IMR-90 (cell line): ENCODE results near the gene EEF1B2. TPM values are rescaled to one million over a fixed set of nuclear protein-coding genes. Genes with fewer than 3 reads are reported as not detected.

Experiments
- ATAC-seq: fragments of 200-7000 bp; cut with Tn5 transposase; 2 replicates; pipeline ENCODE4 v1.9.1; 2020; ENCODE audit warnings: low read depth, mild to moderate bottlenecking, moderate library complexity
- BruUV-seq: library from RNA; stranded (reverse); fragments of 400-500 nt; replicated peaks from 2 replicates; lab custom pipeline; 2021; lab: Mats Ljungman, UMichigan
- CTCF ChIA-PET: fragments of 300-600 bp; formaldehyde crosslinking; extraction: SDS; loops from one replicate; lab custom pipeline; 2021; ENCODE audit warnings: antibody characterized with exemption; lab: Yijun Ruan, JAX
- POLR2A ChIA-PET: fragments of 300-600 bp; sonication (Branson Sonifier 250); formaldehyde crosslinking; loops from one replicate; lab custom pipeline; 2022; ENCODE audit warnings: antibody characterized with exemption; ENCODE audit not compliant: unreplicated experiment; lab: Charles Lee
- DNase-seq: peaks from one replicate; pipeline ENCODE4 v3.0.0; 2013
- H2AFZ ChIP-seq: replicated peaks from 2 replicates; pipeline ENCODE3; 2013; ENCODE audit warnings: low read length, mild to moderate bottlenecking; ENCODE audit not compliant: poor library complexity
- H2AK5ac ChIP-seq: 2 replicates; pipeline ENCODE4 v1.6.1; 2013; ENCODE audit warnings: low read depth, low read length, inconsistent platforms
- H2AK9ac ChIP-seq: replicated peaks from 2 replicates; pipeline ENCODE3; 2013; ENCODE audit warnings: mild to moderate bottlenecking, low read depth, low read length, moderate library complexity; ENCODE audit not compliant: poor library complexity
- H2BK120ac ChIP-seq: 2 replicates; pipeline ENCODE4 v1.6.1; 2013; ENCODE audit warnings: low read depth, low read length, inconsistent platforms
- H2BK15ac ChIP-seq: 3 replicates; pipeline ENCODE4 v1.6.1; 2013; ENCODE audit warnings: low read depth, low read length, inconsistent platforms
- H2BK20ac ChIP-seq: 2 replicates; pipeline ENCODE4 v1.6.1; 2013; ENCODE audit warnings: low read depth, mild to moderate bottlenecking, inconsistent platforms, low read length, moderate library complexity
- H2BK5ac ChIP-seq: 2 replicates; pipeline ENCODE4 v1.6.1; 2013; ENCODE audit warnings: mild to moderate bottlenecking, low read depth, low read length, inconsistent platforms; ENCODE audit not compliant: poor library complexity, severe bottlenecking
- H3K14ac ChIP-seq: replicated peaks from 2 replicates; pipeline ENCODE4 v1.6.1; 2013; ENCODE audit warnings: low read depth, low read length, inconsistent platforms
- H3K18ac ChIP-seq: 2 replicates; pipeline ENCODE4 v1.6.1; 2013; ENCODE audit warnings: low read depth, low read length, control low read depth
- H3K23ac ChIP-seq: 2 replicates; pipeline ENCODE4 v1.6.1; 2013; ENCODE audit warnings: low read depth, low read length, inconsistent platforms
- H3K27ac ChIP-seq: 2 replicates; pipeline ENCODE4 v1.5.1; 2013; ENCODE audit warnings: mild to moderate bottlenecking, control low read depth, low read length; ENCODE audit not compliant: insufficient read depth
- H3K27me3 ChIP-seq: 2 replicates; pipeline ENCODE4 v1.6.1; 2013; ENCODE audit warnings: low read length; ENCODE audit not compliant: control insufficient read depth, insufficient read depth
- H3K36me3 ChIP-seq: 2 replicates; pipeline ENCODE4 v1.6.1; 2013; ENCODE audit warnings: low read length, mixed read lengths; ENCODE audit not compliant: control insufficient read depth, insufficient read depth
- H3K4ac ChIP-seq: 2 replicates; pipeline ENCODE4 v1.6.1; 2013; ENCODE audit warnings: low read depth, low read length, inconsistent platforms
- H3K4me1 ChIP-seq: 2 replicates; pipeline ENCODE4 v1.6.1; 2013; ENCODE audit warnings: low read length, mixed read lengths; ENCODE audit not compliant: control insufficient read depth, insufficient read depth
- H3K4me2 ChIP-seq: 2 replicates; pipeline ENCODE4 v1.6.1; 2013; ENCODE audit warnings: low read depth, mild to moderate bottlenecking, control low read depth, low read length, moderate library complexity
- H3K4me3 ChIP-seq: 2 replicates; pipeline ENCODE4 v1.5.1; 2013; ENCODE audit warnings: low read depth, mild to moderate bottlenecking, control low read depth, low read length, moderate library complexity; ENCODE audit not compliant: insufficient read depth
- H3K56ac ChIP-seq: 2 replicates; pipeline ENCODE4 v1.6.1; 2013; ENCODE audit warnings: low read length, inconsistent platforms; ENCODE audit not compliant: insufficient read depth; ENCODE audit errors: extremely low read depth
- H3K79me1 ChIP-seq, 2 experiments: 2 replicates each; pipeline ENCODE4 v1.6.1; 2013; ENCODE audit warnings: low read length in 2 of 2, inconsistent platforms in 1 of 2, low read depth in 1 of 2
- H3K9ac ChIP-seq: 2 replicates; pipeline ENCODE4 v1.6.1; 2013; ENCODE audit warnings: low read depth, low read length, control low read depth
- H3K9me1 ChIP-seq: 2 replicates; pipeline ENCODE4 v1.6.1; 2013; ENCODE audit warnings: low read length, inconsistent platforms; ENCODE audit not compliant: insufficient read depth
- H3K9me3 ChIP-seq: 2 replicates; pipeline ENCODE4 v1.6.1; 2013; ENCODE audit warnings: low read length; ENCODE audit not compliant: control insufficient read depth, insufficient read depth
- H4K20me1 ChIP-seq: 2 replicates; pipeline ENCODE4 v1.6.1; 2013; ENCODE audit warnings: low read length, inconsistent platforms; ENCODE audit not compliant: insufficient read depth
- H4K5ac ChIP-seq: 2 replicates; pipeline ENCODE4 v1.6.1; 2013; ENCODE audit warnings: mild to moderate bottlenecking, low read depth, low read length, control low read depth
- H4K8ac ChIP-seq, 2 experiments: 2 replicates each; pipeline ENCODE4 v1.6.1; 2013; ENCODE audit warnings: low read depth in 2 of 2, low read length in 2 of 2, control low read depth in 1 of 2, inconsistent platforms in 1 of 2
- H4K91ac ChIP-seq: 2 replicates; pipeline ENCODE4 v1.6.1; 2013; ENCODE audit warnings: low read depth, low read length, inconsistent platforms; ENCODE audit not compliant: insufficient read depth
- CEBPB ChIP-seq: IDR thresholded peaks from 2 replicates; pipeline ENCODE4 v1.6.1; 2012; ENCODE audit warnings: low read depth, low read length, improper control_type of control experiment
- CHD1 ChIP-seq: IDR thresholded peaks from 2 replicates; pipeline ENCODE4 v1.6.1; 2012; ENCODE audit warnings: low read depth, low read length, improper control_type of control experiment
- CTCF ChIP-seq: conservative IDR thresholded peaks from 2 replicates; pipeline ENCODE4 v1.5.1; 2012; ENCODE audit warnings: mild to moderate bottlenecking, low read depth, low read length, improper control_type of control experiment
- ELK1 ChIP-seq: fragments of 150-350 bp; IDR thresholded peaks from 2 replicates; pipeline ENCODE4 v1.6.1; 2016; ENCODE audit warnings: low read depth, mild to moderate bottlenecking, low read length, moderate library complexity, borderline replicate concordance
- MAFK ChIP-seq: IDR thresholded peaks from 2 replicates; pipeline ENCODE4 v1.6.1; 2012; ENCODE audit warnings: low read depth, low read length, improper control_type of control experiment
- MAZ ChIP-seq: IDR thresholded peaks from 2 replicates; pipeline ENCODE4 v1.6.1; 2012; ENCODE audit warnings: low read depth, mild to moderate bottlenecking, low read length, improper control_type of control experiment, moderate library complexity, borderline replicate concordance
- MXI1 ChIP-seq: IDR thresholded peaks from 2 replicates; pipeline ENCODE4 v1.6.1; 2012; ENCODE audit warnings: low read depth, mild to moderate bottlenecking, low read length, moderate library complexity, borderline replicate concordance
- NFE2L2 ChIP-seq: fragments of 150-350 bp; IDR thresholded peaks from 2 replicates; pipeline ENCODE4 v1.6.1; 2016; ENCODE audit warnings: low read depth, mild to moderate bottlenecking, low read length
- POLR2A ChIP-seq: IDR thresholded peaks from 2 replicates; pipeline ENCODE4 v1.6.1; 2012; ENCODE audit warnings: mild to moderate bottlenecking, low read depth, low read length
- RAD21 ChIP-seq: IDR thresholded peaks from 2 replicates; pipeline ENCODE4 v1.6.1; 2012; ENCODE audit warnings: low read length, improper control_type of control experiment
- RCOR1 ChIP-seq: IDR thresholded peaks from 2 replicates; pipeline ENCODE4 v1.6.1; 2012; ENCODE audit warnings: mild to moderate bottlenecking, low read length, improper control_type of control experiment; ENCODE audit not compliant: insufficient replicate concordance
- RFX5 ChIP-seq: IDR thresholded peaks from 2 replicates; pipeline ENCODE4 v1.8.0; 2012; ENCODE audit warnings: low read depth, mild to moderate bottlenecking, low read length, moderate library complexity
- SMC3 ChIP-seq: fragments of 150-350 bp; IDR thresholded peaks from 2 replicates; pipeline ENCODE4 v1.6.1; 2016; ENCODE audit warnings: low read depth, mild to moderate bottlenecking, antibody characterized with exemption, low read length, moderate library complexity
- USF2 ChIP-seq: fragments of 150-350 bp; IDR thresholded peaks from 2 replicates; pipeline ENCODE4 v1.6.1; 2017; ENCODE audit warnings: mild to moderate bottlenecking, antibody characterized with exemption, low read length, low read depth
- WGBS, 2 experiments: methylation state at CpG; one replicate each; pipeline versions ENCODE4 v1.1.5 to v1.1.7; 2013; ENCODE audit warnings: missing lambda C conversion rate in 2 of 2; ENCODE audit not compliant: insufficient read length in 1 of 2; ENCODE audit errors: extremely low coverage in 2 of 2; 5-methylcytosine and 5-hydroxymethylcytosine counted together
- dilution Hi-C: fragments of 300-500 bp; cut with HindIII; formaldehyde crosslinking; loops from one replicate; pipeline ENCODE4 v1.14.3; 2018; ENCODE audit warnings: low sequenced_read_pairs; ENCODE audit not compliant: unreplicated experiment
- in situ Hi-C: fragments of 300-500 bp; cut with MboI; formaldehyde crosslinking; loops from 3 replicates; pipeline ENCODE4 v1.14.3; 2019; ENCODE audit warnings: low sequenced_read_pairs, inconsistent platforms, mixed read lengths
- intact Hi-C: fragments of 100-400 bp; cut with micrococcal nuclease; formaldehyde crosslinking; loops from 2 replicates; pipeline ENCODE4 v1.10.0; 2022
- polyA plus RNA-seq, 3 experiments: library from polyadenylated mRNA; depleted of rRNA; stranded (reverse); fragments of >200 nt; gene quantifications; 2 replicates each; pipeline ENCODE4 v1.2.3, GENCODE V29; 2012; ENCODE audit warnings: low replicate concordance in 1 of 3
- total RNA-seq: library from RNA; depleted of rRNA; stranded (reverse); fragments of >200 nt; gene quantifications from 2 replicates; pipeline ENCODE4 v1.2.3, GENCODE V29; 2012

Gene EEF1B2
- total and polyA plus RNA-seq, 2 of the 4 experiments (the other 2 are of a cell fraction), result 574 to 751 TPM

GRCh38 chr2:206145665-206146064 is 14.0 kb upstream of the EEF1B2 start:
- Histone ChIP-seq H2BK20ac (no peak overlapping the region), H3K4me2 (no peak overlapping the region), H3K4me3 (no peak overlapping the region), H2AK9ac (no peak overlapping the region), H3K27me3 (no peaks in the 10 kb centered on the region), H3K9me3 (no peaks in the 10 kb centered on the region), H4K8ac (no peak overlapping the region), H3K56ac (no peak overlapping the region), H4K91ac (no peak overlapping the region), H2AK5ac (no peak overlapping the region), H3K18ac (no peak overlapping the region), H3K36me3 (peaks cover 47% of the 10 kb centered on the region), H2AFZ (no peak overlapping the region), H3K9ac (no peak overlapping the region), H2BK5ac (no peak overlapping the region), H3K4ac (no peak overlapping the region), H4K5ac (no peak overlapping the region), H2BK15ac (no peak overlapping the region), H3K9me1 (no peaks in the 10 kb centered on the region), H3K4me1 (no peaks in the 10 kb centered on the region), H3K27ac (no peak overlapping the region), H3K79me1 (peaks cover 0 to 10% of the 10 kb centered on the region in 2 experiments; a peak in 2 of 4 replicates), H4K20me1 (no peaks in the 10 kb centered on the region), H3K23ac (no peak overlapping the region), H3K14ac (no peak overlapping the region), H2BK120ac (no peak overlapping the region)
- CTCF ChIA-PET, result no interaction called here
- ATAC-seq (no peak), DNase-seq (no peak)
- intact Hi-C loops, result no loop called here
- WGBS, 2 experiments, result no CpG with 5 or more reads among the region's 5 CpGs
- no TSS peak for BruUV-seq
- TF ChIP-seq CHD1 (no peak), RCOR1 (no peak), SMC3 (no peak), MAZ (no peak), RFX5 (no peak), USF2 (no peak), CTCF (no peak), MXI1 (no peak), ELK1 (no peak), MAFK (no peak), CEBPB (no peak), RAD21 (no peak), POLR2A (no peak), NFE2L2 (no peak)
- POLR2A ChIA-PET, result no interaction called here
- in situ Hi-C loops, result no loop called here
- dilution Hi-C loops, result no loop called here
